ENCODE measurements around the gene CNOT2.

DNA sequence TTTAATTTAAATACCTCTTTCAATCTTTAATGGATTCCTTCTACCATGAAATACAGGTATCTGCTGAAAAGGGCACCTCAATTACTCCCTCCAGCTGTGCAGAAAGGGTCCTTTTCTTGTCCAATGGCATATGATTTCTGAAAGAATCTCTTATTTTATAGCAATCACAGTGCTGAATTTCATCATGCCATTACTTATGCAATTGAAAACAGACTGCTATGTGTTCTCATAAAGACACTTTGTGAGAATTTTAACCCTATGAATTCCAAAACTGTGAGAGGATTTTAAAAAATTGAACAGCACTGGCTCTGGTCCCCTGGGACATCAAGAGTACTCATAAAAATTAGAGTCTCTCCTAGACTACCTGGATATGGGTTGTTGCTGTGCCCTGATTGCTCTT, 45.9 kb upstream of the CNOT2 start:
- TF ChIP-seq, protein P1, sequence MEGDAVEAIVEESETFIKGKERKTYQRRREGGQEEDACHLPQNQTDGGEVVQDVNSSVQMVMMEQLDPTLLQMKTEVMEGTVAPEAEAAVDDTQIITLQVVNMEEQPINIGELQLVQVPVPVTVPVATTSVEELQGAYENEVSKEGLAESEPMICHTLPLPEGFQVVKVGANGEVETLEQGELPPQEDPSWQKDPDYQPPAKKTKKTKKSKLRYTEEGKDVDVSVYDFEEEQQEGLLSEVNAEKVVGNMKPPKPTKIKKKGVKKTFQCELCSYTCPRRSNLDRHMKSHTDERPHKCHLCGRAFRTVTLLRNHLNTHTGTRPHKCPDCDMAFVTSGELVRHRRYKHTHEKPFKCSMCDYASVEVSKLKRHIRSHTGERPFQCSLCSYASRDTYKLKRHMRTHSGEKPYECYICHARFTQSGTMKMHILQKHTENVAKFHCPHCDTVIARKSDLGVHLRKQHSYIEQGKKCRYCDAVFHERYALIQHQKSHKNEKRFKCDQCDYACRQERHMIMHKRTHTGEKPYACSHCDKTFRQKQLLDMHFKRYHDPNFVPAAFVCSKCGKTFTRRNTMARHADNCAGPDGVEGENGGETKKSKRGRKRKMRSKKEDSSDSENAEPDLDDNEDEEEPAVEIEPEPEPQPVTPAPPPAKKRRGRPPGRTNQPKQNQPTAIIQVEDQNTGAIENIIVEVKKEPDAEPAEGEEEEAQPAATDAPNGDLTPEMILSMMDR (IDR thresholded peaks at IDR 0.05), result no peak
- TF ChIP-seq POLR2AphosphoS5 (IDR thresholded peaks at IDR 0.05) (no peak), POLR2A (IDR thresholded peaks at IDR 0.05) (no peak)

All from sigmoid colon (tissue), 4 donors.